ENCODE data around the gene SORCS2.

The SORCS2 gene

DNA sequence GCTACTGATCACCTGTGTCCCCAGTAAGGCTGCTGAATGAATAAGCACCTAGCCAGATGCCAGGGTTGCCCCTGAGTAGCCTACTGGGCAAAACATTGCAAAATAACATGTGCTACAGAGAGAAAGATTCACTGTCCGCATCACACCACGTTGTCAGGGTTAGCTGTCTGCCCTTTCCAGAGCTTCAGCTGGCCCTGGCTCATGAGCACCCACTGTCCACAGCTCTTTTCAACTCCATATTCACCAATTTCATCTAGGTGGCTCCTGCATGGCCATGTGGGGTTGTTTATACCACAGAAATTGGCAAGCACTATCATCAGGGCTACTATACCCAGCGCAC, 470.1 kb downstream of the SORCS2 start:
- DNase-seq, result no peak

DNA sequence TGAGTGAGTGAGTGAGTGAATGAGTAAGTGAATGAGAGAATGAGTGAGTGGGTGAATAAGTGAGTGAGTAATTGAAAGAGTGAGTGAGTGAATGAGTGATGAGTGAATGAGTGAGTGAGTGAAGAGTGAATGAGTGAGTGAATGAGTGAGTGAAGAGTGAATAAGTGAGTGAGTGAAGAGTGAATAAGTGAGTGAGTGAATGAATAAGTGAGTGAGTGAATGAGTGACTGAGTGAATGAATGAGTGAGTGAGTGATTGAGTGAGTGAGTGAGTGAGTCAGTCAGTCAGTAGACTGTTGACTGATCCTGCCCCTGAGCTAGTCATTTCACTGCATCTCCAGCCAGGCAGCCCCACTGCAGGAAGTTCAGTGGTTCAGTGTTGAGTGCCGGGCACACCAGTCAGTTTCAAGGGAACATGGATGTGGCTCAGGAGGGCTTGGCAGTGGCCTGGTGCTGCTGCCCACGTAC, 470.8 kb downstream of the SORCS2 start:
- DNase-seq, result no peak

DNA sequence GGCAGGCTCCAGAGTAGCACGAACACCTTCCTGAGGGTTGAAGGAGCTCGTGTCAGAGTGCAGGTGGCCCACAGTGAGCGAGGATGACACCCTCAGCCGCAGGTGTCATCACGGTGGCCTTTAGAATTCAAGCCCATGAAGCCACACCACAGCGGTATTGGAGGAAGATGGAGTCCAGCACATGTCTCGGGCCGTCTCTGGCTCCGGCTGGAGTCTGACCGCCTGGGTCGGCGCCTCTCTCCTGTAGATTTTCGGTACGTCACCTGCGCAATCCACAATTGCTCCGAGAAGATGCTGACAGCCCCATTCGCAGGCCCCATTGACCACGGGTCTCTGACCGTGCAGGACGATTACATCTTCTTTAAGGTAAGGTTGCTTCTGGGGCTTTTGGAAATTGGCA, 471.8 kb downstream of the SORCS2 start:
- no peak for DNase-seq

DNA sequence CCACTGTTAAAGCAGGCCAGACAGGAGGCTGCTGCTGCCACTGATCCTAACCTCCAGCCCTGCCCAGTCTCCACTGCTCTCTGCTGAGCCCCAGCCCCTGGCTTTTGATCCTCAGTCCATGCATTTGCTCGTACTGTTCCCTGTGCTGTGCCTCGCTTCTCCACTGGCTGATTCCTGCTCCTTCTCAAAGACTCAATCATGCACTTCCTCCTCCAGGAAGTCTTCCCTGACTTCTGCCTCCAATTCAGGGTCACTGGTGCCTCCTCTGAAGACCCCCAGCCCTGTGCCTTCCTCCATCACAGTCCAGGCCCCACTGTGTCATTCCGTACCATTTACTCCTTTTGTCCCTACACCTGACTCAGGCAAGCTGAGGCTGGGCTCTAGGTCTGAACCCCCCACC, 473.0 kb downstream of the SORCS2 start:
- no peak for DNase-seq

DNA sequence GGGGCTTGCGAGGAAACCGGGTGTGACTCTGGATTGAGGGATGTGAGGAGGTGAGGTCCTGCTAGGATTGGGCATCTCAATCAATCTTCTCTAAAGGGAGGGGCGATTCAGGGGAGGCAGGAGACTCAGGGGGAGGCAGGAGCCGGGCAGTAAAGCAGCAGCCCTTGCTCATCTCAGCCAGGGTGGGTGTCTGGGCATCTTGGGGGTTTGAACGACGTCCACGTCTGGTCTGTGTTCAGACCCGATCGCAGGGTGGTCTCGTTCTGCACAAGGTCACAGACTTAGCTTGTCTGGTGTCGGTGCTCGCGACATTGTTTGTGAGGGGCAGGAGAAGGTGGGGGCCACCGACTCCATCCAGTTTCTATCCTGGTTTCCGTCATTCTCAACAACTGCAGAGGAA, 473.7 kb downstream of the SORCS2 start:
- DNase-seq, result no peak

DNA sequence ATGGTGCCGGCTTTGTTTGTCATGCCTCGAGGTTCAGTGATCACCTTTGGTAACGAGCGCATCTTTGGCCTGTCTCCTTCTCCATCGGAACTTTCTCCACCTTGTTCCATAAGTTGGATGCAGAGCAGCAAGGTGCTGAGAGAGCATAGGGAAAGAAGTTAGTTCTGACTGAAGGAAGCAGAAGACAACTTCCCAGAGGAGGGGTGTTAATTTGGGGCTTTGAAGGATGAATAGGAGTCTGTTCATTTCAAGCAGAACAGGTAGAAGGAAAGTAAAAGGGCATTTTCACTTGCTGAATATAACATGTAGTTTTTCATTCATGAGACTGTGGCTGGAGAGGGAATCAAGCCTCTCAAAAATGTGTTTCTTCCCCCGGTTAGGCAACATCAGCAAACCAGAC, 474.4 kb downstream of the SORCS2 start:
- no peak for DNase-seq

DNA sequence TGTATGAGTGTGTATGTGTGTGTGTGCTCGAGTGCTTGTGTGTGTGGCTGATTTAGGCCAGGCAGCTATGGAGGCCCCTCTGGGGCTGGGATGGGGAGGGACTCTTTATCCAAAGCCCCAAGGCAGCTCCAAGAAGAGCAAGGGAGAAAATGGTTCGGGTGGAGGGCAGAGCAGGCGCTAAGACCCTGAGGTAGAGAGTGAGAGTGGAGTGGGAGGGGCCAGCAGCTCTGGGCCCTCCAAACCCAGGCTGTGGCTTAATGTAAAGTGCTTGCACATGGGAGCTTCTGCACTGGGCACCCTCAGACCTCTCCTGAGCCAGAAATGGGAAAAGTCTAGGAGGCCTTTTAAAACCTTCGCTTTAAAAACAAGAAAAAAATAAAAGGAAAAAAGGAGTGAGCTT, 475.9 kb downstream of the SORCS2 start:
- no peak for DNase-seq

DNA sequence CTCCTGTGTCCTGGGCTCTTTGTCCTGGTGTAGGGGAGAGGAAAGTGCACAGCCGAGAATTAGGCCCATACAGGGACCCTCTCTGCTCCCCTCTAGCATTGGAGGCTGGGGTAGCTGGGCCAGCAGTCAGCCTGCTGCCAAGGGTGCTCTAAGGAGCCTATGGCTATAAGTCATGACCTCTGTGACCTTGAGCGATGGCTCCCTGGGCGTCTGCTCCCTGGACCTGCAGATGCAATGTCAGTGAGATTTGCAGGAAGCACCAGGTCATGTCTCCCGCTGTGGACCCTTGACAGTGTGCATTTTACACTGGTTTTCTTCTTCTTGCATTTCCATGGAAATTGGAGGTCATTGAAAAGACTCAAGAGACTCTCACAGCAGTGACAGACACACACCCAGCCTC, 476.5 kb downstream of the SORCS2 start:
- no peak for DNase-seq

DNA sequence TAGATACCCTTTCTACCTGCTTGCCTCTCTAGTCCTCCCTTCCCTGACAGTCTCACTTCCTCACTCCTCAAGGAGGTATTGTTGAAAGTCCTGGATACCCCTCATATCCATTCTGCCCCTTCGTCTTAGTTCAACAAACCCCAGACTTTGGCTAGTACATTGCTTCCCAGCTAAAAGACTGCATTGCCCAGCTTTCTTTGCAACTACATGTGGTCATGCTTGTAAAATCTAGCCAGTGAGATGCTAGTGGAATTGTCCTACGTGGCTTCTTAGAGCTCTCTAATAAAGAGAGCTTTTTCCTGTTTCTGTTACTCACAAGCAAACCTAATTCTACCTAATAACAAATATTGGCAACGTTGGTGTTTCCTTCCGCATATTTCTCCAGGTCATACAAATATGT, 480.3 kb downstream of the SORCS2 start:
- DNase-seq, result no peak

DNA sequence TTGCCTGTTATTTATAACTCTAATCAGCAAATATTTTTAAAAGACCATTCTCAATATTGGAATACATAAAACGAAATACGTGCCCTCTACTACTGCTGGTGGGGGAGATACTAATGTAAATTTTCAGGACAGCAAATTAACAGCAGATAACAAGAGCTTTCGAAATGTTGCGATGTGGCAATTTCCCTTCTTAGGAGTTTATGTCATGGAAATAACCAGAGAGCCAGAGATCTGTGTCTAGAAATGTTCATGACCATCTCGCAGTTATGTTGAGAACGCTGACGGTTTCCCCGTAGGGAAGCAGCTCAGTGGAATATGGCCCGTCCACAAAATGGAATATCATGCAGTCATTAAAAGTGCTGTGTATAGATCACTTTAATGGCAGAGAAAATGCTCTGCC, 480.8 kb downstream of the SORCS2 start:
- no peak for DNase-seq

DNA sequence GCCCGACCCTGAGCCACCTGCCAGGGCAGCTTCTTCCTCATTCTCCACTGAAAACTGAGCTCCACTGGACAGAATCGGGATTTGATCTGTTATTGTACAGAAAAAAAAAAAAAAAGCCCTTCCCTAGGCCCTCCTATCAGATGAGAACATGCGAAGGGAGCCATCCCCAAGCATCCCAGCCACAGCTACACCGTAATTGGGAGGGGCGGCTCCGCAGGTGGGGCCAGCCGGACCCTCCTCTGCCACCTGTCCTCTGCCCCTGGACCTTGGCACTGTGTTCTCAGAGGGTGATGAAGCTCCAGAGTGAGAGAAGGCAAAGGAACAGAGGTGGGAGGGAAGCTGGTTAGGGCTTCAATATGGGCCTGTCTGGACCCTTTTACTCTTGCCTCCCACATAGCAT, 482.4 kb downstream of the SORCS2 start:
- DNase-seq, result no peak

DNA sequence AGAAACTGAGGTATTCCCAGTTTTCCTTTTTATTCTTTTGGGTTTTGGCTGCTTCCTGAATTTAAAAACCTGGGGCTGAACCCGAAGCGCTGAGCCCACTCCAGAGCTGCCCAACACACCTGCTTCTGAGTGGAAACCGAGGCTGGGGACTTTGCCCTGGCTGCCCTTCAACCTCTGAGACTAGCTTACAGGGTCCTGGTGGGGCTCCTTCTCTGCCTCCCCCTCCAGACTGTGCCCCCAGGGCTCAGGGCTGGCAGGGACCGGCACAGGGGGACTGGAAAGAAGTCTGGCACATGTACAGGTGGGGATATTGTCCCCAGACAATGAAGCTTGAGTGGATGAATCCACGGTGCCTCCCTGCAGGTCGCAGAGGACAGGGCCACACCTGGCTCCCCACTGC, 482.8 kb downstream of the SORCS2 start:
- no peak for DNase-seq

DNA sequence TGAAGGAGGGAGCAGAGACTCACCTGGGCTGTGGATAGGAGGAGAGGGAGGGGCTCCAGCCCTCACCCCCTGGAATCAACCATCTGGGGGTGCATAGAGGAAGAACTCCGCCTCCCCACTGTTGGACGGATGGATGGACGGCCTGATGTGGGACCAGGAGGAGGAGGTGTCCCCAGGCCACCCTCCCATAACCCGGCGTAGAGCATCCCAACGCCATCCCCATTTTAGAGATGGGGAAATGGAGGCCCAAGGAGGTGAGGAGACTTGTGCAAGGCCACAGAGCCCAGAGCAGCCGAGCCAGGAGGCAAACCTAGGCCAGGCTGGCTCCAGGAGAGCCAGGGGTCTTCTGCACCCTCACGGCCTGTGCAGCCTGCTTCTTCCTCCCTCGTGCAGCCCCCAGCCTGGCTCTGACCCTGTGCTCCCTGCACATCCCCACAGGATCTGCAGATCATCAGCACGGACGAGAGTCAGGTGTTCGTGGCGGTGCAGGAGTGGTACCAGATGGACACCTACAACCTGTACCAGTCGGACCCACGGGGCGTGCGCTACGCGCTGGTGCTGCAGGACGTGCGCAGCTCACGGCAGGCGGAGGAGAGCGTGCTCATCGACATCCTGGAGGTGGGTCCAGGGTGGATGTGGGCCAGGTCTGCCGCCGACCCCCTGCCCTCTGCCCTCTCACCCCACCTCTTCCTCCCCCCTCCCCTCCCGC, 483.4 kb downstream of the SORCS2 start:
- DNase-seq, result no peak

DNA sequence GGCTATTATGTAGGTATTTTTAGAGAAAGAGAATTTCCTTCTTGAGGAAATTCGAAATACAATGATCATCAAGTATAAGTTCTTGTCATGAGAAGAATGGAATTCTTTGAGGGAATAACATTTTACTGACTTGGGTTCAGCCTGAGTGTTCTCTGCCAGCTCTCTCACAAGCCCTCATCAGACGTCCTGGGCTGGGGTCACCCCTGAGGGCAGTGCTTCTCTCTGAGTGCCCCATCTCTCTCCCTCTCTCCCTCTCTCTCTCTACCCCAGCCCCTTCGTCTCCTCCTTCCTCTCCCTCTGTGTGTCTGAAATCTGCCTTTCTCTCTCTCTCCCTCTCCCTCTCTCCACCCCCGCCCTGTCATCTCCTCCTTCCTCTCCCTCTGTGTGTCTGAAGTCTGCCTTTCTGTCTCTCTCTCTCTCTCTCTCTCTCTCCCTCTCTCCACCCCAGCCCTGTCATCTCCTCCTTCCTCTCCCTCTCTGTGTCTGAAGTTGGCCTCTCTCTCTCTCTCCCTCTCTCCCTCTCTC, 484.1 kb downstream of the SORCS2 start:
- DNase-seq, result no peak

DNA sequence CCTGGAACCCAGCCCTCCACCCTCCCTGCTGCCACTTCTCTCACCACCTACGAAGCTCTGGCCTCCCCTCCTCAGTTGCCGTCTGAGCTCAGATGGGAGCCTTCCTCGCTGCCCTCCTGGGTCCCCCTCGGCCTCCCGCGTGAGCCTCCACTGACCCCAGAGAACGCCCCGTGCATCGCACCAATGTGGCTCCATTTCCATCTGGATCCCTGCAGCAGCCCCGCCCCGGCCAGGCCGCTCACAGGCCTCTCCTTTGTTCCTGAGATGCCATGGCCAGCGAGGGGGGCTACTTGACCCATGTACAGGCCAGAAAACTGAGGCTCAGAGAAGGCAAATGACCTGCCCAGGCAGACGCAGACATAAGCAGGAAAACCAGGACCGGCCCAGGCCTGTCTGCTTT, 484.7 kb downstream of the SORCS2 start:
- DNase-seq, result no peak

DNA sequence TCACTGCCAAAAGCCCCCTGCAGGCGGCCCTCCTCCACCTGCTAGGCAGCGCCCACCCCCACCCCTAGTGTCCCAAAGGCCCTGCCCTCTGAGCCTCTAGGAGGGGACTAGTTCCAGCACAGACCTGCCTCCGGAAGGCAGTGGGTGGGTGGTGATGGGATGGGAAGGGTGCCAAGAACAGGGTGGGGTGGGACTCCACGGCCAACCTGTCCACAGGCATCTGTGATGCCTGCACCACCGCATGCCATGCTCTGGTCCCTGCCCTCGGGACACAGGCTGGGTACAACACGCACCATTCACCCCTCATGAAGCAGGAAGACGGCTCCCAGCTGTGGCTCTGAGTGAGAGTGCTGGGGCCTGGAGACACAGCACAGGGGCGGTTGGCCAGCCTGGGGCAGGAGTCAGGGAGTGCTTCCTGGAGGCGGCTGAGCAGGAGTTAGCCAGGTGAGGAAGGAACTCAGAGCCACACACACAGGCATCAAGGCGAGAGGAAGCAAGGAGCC, 485.5 kb downstream of the SORCS2 start:
- no peak for DNase-seq

DNA sequence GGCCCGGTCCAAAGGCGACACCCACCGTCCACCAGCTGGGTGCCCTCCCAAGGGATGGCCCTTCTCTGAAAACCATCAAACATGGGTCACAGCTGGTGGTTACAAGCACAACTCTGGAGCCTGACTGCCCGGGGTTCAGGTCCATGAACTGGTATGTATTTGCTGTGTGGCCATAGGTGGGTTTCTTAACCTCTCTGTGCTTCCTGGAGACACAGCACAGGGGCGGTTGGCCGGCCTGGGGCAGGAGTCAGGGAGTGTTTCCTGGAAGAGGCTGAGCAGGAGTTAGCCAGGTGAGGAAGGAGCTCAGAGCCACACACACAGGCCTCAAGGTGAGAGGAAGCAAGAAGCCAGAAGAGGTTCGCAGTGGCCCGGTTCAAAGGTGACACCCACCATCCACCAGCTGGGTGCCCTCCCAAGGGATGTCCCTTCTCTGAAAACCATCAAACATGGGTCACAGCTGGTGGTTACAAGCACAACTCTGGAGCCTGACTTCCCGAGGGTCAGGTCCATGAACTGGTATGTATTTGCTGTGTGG, 486.0 kb downstream of the SORCS2 start:
- no peak for DNase-seq

DNA sequence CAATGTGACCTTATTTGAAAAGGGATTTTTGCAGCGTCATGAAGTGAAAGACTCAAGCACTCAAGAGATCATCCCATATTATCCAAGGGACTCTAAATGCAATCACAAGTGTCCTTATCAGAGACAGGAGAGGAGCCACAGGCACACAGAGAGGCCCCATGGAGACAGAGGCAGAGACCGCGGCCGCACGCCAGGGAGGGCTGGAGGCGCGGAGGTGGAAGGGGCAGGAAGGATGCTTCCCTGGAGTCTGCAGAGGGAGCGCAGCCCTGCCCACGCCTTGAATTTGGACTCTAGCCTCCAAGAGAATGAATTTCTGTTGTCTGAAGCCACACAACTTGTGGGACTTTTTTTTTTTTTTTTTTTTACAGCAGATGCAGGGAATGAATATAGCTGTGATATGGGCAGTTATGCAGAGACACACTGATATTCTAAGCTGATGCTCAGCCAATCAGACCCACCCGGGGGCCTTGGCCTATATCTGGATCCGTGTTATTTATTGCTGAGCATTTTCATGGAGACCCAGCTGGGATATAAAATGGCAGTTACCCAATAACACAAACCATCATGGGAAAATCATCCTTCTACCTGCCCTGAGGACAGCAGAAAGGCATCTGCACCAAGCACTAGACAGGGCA, 487.2 kb downstream of the SORCS2 start:
- no peak for DNase-seq

DNA sequence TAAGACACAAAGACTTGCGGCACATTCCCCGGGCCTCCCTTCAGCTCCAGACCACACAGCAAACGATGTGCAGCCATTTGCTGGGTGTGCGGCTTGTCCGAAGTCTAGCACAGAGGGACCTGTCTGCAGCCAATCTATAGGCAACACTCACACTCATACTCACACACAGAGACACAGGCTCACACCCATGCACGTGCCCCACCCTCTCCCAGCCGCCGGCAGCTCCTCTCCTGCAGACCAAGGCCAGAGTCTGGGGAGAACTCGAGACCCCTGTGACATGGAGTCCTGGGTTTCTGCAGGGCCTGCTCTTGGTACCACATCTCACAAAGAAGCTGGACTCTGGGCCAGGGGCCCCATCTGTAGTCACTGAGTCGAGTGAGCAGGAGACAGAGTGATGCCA, 487.8 kb downstream of the SORCS2 start:
- no peak for DNase-seq

DNA sequence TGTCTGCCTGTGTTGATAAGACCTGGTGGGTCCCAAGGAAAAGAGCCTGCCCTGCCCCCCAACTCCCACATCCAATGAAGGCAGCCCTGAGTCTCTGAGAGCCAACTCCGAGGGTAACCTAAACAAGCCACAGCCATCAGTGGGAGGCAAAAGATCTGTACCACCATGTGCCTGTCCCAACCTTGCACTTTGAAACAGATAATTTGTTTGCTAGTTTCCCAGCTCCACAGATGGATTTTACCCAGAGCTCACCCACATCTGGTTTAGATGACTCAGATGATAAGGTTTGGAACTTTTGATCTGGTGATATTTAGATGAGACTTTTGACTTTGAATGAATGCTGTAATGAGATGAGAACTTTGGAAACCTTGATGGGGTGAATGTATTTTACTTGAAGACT, 488.4 kb downstream of the SORCS2 start:
- DNase-seq, result no peak

DNA sequence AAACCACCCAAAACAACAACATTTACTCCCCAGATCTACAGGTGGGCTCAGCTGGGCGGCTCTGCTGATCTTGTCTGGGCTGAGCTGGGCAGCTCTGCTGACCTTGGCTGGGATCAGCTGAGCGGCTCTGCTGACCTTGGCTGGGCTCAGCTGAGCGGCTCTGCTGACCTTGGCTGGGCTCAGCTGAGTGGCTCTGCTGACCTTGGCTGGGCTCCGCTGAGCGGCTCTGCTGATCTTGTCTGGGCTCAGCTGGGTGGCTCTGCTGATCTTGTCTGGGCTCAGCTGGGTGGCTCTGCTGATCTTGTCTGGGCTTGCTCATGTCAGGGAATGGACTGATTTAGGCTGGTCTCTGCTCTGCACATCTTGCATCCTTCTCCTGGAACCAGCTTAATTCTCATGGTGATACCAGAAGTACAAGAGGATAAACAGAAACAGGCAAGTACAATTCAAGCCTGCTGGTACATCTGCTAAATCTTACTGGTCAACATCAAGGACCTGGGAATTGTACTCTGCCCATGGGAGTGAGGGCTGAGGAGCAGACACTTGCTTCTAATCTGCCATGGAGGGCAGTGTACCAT, 490.9 kb downstream of the SORCS2 start:
- no peak for DNase-seq

DNA sequence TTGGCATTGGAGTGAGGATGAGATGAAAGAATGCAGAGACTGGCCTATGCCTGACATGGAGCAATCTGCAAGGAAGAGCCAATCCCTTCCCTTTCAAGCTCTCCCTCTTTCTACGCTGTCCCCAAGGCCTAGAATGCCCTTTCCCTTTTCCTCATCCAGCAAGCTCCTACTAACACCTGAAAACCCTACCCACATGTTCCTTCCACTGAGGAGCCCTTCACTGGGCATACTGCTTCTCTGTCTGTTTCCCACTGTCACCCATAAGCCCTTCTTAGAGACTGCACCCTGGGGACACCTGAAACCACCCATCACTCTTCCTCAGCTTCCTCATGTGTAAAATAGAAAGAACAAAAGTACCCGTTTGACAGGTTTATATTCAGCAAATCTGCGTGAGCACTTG, 492.0 kb downstream of the SORCS2 start:
- DNase-seq, result no peak

DNA sequence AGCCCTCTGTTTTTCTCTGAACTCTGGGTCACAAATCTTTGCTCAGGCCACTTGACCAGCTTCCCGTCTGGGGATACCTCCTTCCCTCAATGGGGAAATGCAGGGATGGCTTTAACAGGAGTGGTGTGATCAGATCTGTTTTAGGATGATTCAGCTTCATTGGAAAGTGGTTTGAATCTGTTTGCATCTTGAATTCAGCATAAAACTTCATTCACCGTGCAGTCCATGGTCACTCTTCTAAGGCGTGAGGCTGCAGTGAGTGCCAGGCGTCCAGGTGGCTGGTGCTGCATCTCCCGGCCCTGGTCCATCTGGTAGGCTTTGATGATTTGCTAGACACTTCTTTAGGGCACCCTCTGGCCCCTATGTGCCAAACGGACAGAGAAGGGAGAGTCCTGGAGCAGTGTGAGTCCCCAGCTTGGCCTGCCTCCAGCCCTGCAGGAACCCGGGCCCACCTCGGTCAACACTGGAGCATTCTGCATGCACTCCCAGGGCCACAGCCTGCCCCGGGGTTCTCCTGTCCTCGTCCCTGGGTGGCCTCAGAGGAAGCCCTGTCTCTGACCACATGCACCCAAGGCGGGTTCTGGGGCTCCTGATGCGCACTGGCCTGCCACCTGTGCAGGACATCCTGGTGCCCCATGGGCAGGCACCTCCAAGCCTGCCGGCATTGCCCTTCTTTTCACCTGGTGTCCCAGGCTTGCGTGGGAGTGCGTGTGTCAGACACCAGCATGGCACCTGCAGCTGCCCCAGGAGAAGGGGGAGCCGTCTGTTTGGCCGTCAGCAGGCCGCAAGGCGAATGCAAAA, 493.9 kb downstream of the SORCS2 start:
- DNase-seq, result no peak
